GM19043 (cell line): Measurements from ENCODE around the gene TAS2R5.
"Not testable (repeated sequence)": the region's sequence is repeated elsewhere in the genome, so short reads cannot be mapped to it uniquely, and the experiment has no call there.

Experiments
- ATAC-seq: cut with Tn5 transposase; IDR thresholded peaks from one replicate; pipeline ENCODE4 v1.9.1; 2021; ENCODE audit warnings: low read depth; ENCODE audit not compliant: unreplicated experiment

Gene TAS2R5

GRCh38 chr7:141789917-141790316, at the start of gene TAS2R5:
Gene TAS2R5 (plus strand): TSS chr7:141790217. CDS start chr7:141790362, 145 bp downstream.
- ATAC-seq: no peak

GRCh38 chr7:141742229-141742628, 47.8 kb upstream of the TAS2R5 start:
- ATAC-seq: no peak

- no peak for ATAC-seq
Measured at GRCh38 chr7:141744131-141744530, 45.9 kb upstream of the TAS2R5 start.

DNA sequence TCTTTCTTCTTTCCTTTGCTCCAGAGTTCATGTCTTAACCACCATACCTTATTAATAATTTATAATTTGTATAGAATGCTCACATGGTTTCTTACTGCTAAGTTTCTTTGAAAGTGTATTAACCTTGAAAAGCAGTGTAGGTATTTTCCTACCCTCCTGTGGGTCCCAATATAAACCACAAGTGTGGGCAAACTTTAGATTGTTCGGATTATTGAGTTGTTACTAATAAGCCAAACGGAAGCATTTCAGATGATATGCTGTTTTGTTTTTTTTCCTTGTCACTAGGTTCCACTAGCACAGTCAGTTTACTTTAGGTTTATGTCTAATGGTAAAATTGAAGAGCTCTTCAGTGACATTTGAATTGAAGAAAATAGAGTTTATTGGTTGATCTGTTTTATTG, 41.6 kb upstream of the TAS2R5 start:
- ATAC-seq: no peak

DNA sequence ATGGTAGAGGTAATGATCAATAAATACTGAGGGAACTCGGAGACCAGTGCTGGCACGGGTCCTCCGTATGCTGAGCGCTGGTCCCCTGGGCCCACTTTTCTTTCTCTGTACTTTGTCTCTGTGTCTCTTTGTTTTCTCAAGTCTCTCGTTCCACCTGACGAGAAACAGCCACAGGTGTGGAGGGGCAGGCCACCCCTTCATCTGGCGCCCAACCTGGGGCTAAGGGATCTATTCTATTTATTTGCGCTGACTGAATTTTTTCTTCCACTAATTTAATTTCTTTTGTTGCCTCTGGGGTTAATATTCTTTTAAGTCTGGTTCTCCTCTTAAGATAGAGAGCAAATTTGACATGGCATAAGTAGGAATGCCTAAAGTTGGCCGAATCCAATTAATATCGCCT, 38.1 kb upstream of the TAS2R5 start:
- ATAC-seq: not testable (repeated sequence)

GRCh38 chr7:141752634-141753033, 37.4 kb upstream of the TAS2R5 start:
- no peak for ATAC-seq

DNA sequence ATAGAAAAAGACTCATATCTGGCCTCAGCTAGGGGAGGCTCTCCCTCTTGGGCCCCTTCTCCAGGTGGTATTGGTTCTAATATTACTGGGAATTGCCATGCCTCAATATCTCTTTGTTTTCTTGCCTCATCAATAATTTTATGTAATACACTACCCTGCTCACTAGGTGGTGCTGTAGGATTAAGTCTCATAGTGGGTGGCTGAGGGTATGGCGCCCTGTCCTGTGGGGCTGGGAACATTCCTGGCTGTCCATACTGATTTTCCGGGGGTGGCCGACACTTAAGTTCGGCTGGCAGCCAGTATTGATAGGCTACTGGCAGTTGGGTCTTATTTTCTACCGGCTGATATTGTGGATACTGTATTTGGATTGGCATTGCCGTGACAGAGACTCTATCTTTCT, 35.1 kb upstream of the TAS2R5 start:
- ATAC-seq: no peak

DNA sequence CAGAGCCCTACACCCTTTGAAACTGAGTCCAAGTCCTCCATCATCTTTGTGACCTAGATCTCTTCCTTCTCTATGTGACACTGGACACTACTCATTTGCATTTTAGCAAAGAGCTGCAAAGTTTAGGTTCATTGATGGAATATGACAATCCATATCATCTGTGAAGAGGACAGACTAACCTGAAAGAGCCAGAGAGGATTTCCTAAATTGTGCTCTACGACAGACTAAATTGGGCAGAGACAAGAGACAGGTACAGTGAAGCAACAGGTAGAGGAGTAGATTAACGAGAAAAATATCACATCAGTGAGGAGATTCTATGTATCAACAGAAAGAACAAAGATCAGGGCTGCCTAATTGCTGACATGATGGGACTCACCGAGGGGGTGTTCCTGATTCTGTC, 26.2 kb upstream of the TAS2R5 start, which contains the start of gene TAS2R3:
Gene TAS2R3, plus strand, starts transcription at position 301 of the 400 bp plus-strand sequence. Its CDS starts 62 bp downstream, at position 363.
- no peak for ATAC-seq

GRCh38 chr7:141770083-141770583, 19.9 kb upstream of the TAS2R5 start:
- ATAC-seq: not testable (repeated sequence)

DNA sequence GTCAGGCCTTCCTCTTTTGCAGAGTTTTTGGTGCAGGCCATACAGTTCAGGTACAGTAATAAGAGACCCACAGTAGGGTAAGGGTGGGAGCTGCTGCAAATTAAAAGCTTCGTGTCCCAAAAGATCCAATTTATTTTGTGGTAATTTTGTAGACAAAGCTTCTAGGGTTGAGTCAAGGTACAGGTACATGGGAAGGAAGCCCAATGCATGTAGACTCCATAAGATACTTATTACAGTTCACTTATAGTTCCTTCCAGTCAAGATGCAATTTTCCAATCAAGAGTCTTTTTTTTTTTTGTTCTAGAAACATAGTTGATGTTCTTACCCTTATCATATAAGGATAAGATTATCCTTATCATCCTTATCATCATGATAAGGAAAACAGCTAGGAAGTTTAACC, 13.6 kb upstream of the TAS2R5 start, which contains the start of gene TAS2R4:
Gene TAS2R4, plus strand, starts transcription at position 301 of the 400 bp plus-strand sequence. CDS start 1,815 bp downstream, outside the sequence.
- ATAC-seq: no peak

GRCh38 chr7:141785706-141786552, 4.1 kb upstream of the TAS2R5 start:
- peak; percentile 84 for ATAC-seq

DNA sequence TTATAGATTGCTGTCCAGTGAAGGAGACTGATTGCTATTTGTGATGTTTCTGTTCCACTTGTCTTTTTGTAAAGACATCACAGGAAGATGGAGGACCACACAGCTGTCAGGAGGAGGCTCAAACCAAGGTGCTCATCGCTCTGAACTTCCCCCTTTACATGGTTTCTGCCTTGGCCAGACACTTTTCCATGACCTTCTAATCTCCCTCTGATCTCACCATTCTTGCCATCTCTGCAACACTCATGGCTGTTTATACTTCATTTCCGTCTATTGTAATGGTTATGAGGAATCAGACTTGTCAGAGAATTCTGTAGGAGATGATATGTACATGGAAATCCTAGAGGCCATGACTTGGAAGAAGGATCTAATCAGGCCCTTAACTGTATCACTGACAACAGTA, 1.7 kb upstream of the TAS2R5 start:
- ATAC-seq: no peak

DNA sequence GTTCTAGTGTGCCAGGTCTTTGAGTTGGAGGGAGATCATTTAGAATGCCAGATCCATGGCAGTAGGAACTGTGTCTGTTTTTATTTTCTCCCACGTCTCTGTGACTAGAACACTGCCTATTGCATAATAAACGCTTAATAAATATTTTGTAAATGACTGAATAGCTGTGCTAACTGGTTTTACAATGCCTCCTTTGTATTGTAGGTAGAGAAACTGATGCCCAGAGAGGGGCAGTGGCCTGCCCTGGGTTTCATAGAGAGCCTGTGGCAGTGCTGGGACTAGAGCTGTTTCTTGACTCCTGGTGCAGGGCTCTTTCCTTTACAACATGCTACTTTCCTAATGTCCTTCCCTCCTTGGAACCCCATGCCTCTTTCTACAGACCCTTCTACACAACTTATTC, 2.5 kb downstream of the TAS2R5 start:
- ATAC-seq: no peak

DNA sequence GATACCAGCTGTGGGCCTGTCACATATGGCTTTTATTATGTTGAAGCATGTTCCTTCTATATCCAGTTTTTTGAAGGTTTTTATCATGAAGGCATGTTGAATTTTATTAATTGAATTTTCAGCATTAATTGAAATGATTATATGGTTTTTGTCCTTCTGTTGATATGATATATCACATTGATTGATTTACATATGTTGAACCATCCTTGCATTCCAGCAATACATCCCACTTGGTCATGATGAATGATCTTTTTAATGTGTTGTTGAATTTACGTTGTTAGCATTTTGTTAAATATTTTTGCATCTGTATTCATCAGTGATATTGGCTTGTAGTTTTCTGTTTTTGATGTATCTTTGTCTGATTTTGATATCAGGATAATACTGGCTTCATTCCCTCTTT, 30.1 kb downstream of the TAS2R5 start:
- no peak for ATAC-seq

- ATAC-seq: not testable (repeated sequence)
Measured at GRCh38 chr7:141822432-141822831, 32.4 kb downstream of the TAS2R5 start.

- no peak for ATAC-seq
Measured at GRCh38 chr7:141837683-141838082, 47.7 kb downstream of the TAS2R5 start.

GRCh38 chr7:141838581-141838980, 48.6 kb downstream of the TAS2R5 start:
- no peak for ATAC-seq

GRCh38 chr7:141839256-141839655, 49.2 kb downstream of the TAS2R5 start:
- no peak for ATAC-seq

DNA sequence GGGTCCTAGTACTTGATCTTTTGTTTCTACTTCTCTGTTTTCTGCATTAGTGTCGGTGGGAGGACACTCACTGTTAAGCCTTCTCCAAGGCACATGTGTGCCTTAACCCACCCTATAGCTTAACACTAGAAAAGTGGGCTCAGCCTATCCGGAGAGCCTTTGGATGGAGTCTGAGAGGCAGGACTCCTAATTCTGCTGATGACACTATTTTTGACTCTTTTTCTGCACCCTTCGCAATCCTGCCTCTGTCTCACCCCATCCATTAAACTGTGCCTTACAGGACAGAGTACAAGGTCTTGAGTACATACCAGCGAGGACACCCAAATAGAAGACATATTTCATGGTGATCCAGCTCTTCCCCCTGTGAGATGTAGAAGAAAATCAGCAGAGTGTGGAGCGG, 50.7 kb downstream of the TAS2R5 start:
- ATAC-seq: no peak
